Testis (tissue), 3 donors: ENCODE results near the gene COX19. TPM values are rescaled to one million over a fixed set of nuclear protein-coding genes. Genes with fewer than 3 reads are reported as not detected.

Experiments
- DNase-seq: peaks from one replicate; pipeline ENCODE4 v3.0.0-alpha.2; 2019
- H3K27ac ChIP-seq, 2 donors: fragments of 200-600 bp; sonication (generic); one replicate each; pipeline ENCODE4 v1.5.1; 2019
- H3K27me3 ChIP-seq: fragments of 200-600 bp; sonication (generic); one replicate; pipeline ENCODE4 v1.5.1; 2019
- H3K36me3 ChIP-seq: fragments of 200-600 bp; sonication (generic); one replicate; pipeline ENCODE4 v1.5.1; 2017; ENCODE audit warnings: low read depth; ENCODE audit errors: missing control alignments
- H3K4me1 ChIP-seq: fragments of 200-600 bp; sonication (generic); one replicate; pipeline ENCODE4 v1.5.1; 2019
- H3K4me3 ChIP-seq, 2 donors: fragments of 200-600 bp; sonication (generic); one replicate each; pipeline ENCODE4 v1.5.1; 2017 to 2019
- H3K9me3 ChIP-seq: fragments of 200-600 bp; sonication (generic); one replicate; pipeline ENCODE4 v1.5.1; 2017
- POLR2A ChIP-seq: fragments of 450-650 bp; IDR thresholded peaks from one replicate; pipeline ENCODE4 v1.6.1; 2017; ENCODE audit warnings: antibody characterized with exemption, mild to moderate bottlenecking, moderate library complexity
- WGBS, 2 donors: methylation state at CpG; one replicate each; pipeline ENCODE4 v1.1.5; 2018; 5-methylcytosine and 5-hydroxymethylcytosine counted together
- intact Hi-C: fragments of 100-400 bp; cut with DNase I; formaldehyde crosslinking; loops from one replicate; pipeline ENCODE4 v1.15.1; 2023; ENCODE audit warnings: low total_unique reads
- polyA plus RNA-seq: library from polyadenylated mRNA; stranded (reverse); fragments of 350-450 nt; fragmentation: Illumina TruSeq; extraction: RNeasy Lipid Tissue Mini Kit (QIAGEN cat#74804); gene quantifications from one replicate; pipeline ENCODE4 v1.2.3, GENCODE V29; 2014; ENCODE audit warnings: low read depth, low replicate concordance; ENCODE audit not compliant: insufficient read depth
- total RNA-seq, 2 donors: library from RNA; depleted of rRNA; stranded (reverse); fragments of >200 nt; gene quantifications; one replicate each; pipeline ENCODE4 v1.2.3, GENCODE V29; 2016
- TF ChIP-seq, protein P1 (sequence below), 3 experiments: fragments of 450-650 bp in 2 of 3; fragments of 200-600 bp in 1 of 3; sonication (generic) in 1 of 3; IDR thresholded peaks; one replicate each; pipeline ENCODE4 v1.5.1; 2016 to 2019; ENCODE audit warnings: antibody characterized with exemption in 3 of 3, mild to moderate bottlenecking in 2 of 3, moderate library complexity in 1 of 3

The COX19 gene
- total and polyA plus RNA-seq, 3 donors from 2014 or later, result 8.8 to 23.5 (median 21.6) TPM

DNA sequence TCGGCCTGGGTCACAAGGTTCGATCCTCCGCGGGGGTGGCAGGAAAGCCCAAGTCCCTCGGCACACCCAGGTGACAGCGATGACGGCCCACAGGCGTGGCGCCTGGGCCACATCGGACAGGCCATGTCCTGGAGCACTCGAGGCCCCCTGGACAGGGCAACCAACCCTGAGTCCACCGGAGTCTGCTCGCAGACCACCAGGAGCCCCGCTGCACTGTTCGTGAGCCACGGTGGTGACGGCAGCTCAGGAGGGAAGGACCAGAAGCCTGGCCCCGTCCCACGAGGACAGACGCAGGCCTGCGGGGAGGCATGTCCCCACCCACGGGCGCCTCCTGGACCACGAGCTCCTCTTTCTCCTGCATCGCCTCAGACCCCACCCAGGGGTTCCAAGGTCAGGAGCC is 46.6 kb upstream of the COX19 start:
- no peak overlapping the region for H3K4me3 ChIP-seq

DNA sequence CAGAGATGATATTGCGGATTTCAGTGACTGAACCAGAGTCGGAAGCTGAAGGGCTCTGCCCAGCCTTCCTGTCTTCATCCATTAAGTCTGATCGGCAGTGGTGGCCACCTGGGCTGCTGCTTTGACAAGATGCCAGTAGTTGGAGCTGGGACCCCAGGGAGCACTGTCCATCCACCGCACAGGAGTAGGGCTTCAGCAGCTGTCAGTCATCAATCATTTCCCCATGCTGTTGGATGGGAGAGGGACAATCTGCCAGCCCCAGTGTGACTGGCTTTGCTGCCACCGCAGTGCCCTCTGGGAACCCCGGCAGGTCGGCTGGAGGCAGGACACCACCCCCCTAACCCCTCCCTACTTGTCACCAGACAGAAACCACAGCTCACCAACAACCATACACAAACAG is 46.0 kb upstream of the COX19 start:
- H3K27ac ChIP-seq, result no peak overlapping the region
- H3K4me1 ChIP-seq, result no peaks in the 10 kb centered on the region
- WGBS, 2 donors, result 94 to 98% methylated on average over 6 to 7 of the region's 7 CpGs
- H3K9me3 ChIP-seq, result no peaks in the 10 kb centered on the region
- H3K36me3 ChIP-seq, result no peaks in the 10 kb centered on the region
- no peaks in the 10 kb centered on the region for H3K27me3 ChIP-seq
- intact Hi-C loops, result no loop called here
- DNase-seq, result no peak
- H3K4me3 ChIP-seq, result no peak overlapping the region
- no peak for TF ChIP-seq POLR2A
- TF ChIP-seq, protein P1, sequence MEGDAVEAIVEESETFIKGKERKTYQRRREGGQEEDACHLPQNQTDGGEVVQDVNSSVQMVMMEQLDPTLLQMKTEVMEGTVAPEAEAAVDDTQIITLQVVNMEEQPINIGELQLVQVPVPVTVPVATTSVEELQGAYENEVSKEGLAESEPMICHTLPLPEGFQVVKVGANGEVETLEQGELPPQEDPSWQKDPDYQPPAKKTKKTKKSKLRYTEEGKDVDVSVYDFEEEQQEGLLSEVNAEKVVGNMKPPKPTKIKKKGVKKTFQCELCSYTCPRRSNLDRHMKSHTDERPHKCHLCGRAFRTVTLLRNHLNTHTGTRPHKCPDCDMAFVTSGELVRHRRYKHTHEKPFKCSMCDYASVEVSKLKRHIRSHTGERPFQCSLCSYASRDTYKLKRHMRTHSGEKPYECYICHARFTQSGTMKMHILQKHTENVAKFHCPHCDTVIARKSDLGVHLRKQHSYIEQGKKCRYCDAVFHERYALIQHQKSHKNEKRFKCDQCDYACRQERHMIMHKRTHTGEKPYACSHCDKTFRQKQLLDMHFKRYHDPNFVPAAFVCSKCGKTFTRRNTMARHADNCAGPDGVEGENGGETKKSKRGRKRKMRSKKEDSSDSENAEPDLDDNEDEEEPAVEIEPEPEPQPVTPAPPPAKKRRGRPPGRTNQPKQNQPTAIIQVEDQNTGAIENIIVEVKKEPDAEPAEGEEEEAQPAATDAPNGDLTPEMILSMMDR (IDR thresholded peaks at IDR 0.05), result no peak

More for the DNA sequence above, 46.6 kb upstream of the COX19 start:
- Histone ChIP-seq H3K27ac (no peak overlapping the region), H3K27me3 (no peaks in the 10 kb centered on the region), H3K4me1 (no peaks in the 10 kb centered on the region), H3K9me3 (no peaks in the 10 kb centered on the region), H3K36me3 (no peaks in the 10 kb centered on the region)
- TF ChIP-seq POLR2A, result no peak
- TF ChIP-seq, protein P1 (IDR thresholded peaks at IDR 0.05), result no peak
- DNase-seq, result no peak
- intact Hi-C loops, result no loop called here
- 96 to 97% methylated on average over 11 to 22 of the region's 25 CpGs for WGBS, 2 donors

DNA sequence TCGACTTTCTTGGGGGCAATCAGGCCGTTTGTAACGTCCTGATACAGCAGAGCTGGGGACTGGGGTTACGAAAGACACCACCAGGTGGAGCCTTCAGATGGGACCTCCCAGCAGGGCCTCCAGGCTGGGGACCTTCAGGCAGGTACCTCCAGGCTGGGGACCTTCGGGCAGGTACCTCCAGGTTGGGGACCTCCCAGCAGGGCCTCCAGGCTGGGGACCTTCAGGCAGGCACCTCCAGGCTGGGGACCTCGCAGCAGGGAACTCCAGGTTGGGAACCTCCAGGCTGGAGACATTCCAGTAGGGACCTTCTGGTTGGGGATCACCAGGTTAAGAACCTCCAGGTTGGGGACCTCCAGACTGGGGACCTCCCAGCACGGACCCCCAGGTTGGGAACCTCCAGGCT is 45.5 kb upstream of the COX19 start:
- Histone ChIP-seq H3K4me3 (no peak overlapping the region), H3K4me1 (no peaks in the 10 kb centered on the region), H3K27ac (no peak overlapping the region), H3K36me3 (no peaks in the 10 kb centered on the region), H3K27me3 (no peaks in the 10 kb centered on the region), H3K9me3 (no peaks in the 10 kb centered on the region)
- DNase-seq, result no peak
- no peak for TF ChIP-seq POLR2A
- TF ChIP-seq, protein P1 (IDR thresholded peaks at IDR 0.05), result peak in 2 of 3 experiments; percentile 9 to 22
- intact Hi-C loops, result no loop called here
- 86 to 97% methylated on average over 5 to 7 of the region's 7 CpGs for WGBS, 2 donors

DNA sequence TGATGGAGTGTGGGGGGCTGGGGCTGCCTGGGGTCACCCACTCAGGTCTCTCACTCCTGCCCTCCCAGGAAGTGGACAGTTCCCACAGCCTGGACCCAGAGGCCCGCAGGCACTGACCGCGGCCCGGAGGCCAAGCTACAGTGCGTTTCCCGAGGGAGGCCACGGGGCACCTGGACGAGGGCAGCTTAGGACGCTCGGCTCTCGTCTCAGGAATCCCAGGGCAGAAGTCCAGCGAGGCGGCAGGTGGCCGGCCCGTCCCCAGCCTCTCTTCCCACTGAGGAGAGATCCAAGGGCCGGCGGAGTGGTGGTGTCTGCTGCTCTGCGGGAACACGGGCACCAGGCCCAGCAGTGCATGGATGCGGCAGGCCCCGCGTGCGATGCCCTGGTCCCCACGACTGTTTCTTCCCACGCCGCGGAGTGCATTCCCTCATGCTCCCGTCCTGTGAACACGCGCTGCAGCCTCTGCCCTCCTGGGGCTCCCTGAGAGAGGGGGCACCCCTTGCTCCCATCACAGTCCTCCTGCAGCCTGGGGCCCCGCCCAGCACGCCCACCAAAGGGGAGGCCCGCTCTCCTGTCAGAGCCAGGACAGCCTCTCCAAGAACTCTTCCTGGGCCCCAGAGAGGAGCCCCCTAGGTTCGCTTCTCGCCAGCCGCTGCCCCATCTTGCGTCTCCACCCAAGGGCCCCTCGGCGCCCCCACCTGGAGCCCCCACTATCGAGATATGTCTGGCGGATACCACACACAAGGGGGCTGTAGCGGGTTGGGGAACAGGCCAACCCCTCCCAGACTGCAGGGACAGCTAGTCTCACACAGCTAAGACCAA is 44.7 kb upstream of the COX19 start:
- TF ChIP-seq, protein P1 (IDR thresholded peaks at IDR 0.05), result no peak
- no peak for TF ChIP-seq POLR2A
- WGBS, 2 donors, result 94 to 96% methylated on average over 9 to 42 of the region's 42 CpGs
- no peaks in the 10 kb centered on the region for H3K36me3 ChIP-seq
- no peak overlapping the region for H3K4me3 ChIP-seq
- no peaks in the 10 kb centered on the region for H3K4me1 ChIP-seq
- no peak for DNase-seq
- no peaks in the 10 kb centered on the region for H3K9me3 ChIP-seq
- intact Hi-C loops, result no loop called here
- no peaks in the 10 kb centered on the region for H3K27me3 ChIP-seq
- no peak overlapping the region for H3K27ac ChIP-seq
